Effector memory CD8-positive, alpha-beta T cell (primary cell): ENCODE measurements around the gene APIP.

Experiments
- ATAC-seq: fragments of 150-1000 bp; cut with Tn5 transposase; replicated peaks from 2 replicates; pipeline ENCODE4 v1.10.0; 2021; ENCODE audit warnings: mild to moderate bottlenecking, moderate library complexity
- DNase-seq, 3 experiments: peaks; one replicate each; pipeline ENCODE4 v3.0.0; 2021
- H3K27ac Mint-ChIP-seq, 2 donors: one replicate each; pipeline ENCODE4 v1.8.0; 2022; ENCODE audit warnings: mild to moderate bottlenecking in 2 of 2, mixed read lengths in 2 of 2, moderate library complexity in 2 of 2
- H3K27me3 Mint-ChIP-seq, 2 donors: one replicate each; pipeline ENCODE4 v1.8.0; 2022; ENCODE audit warnings: mixed read lengths in 2 of 2
- H3K36me3 Mint-ChIP-seq: one replicate; pipeline ENCODE4 v1.8.0; 2022; ENCODE audit warnings: mild to moderate bottlenecking, moderate library complexity, mixed read lengths; ENCODE audit not compliant: insufficient read depth
- H3K4me1 Mint-ChIP-seq, 2 donors: one replicate each; pipeline ENCODE4 v1.8.0; 2022; ENCODE audit warnings: low read depth in 2 of 2, mixed read lengths in 2 of 2
- H3K4me3 Mint-ChIP-seq, 2 donors: one replicate each; pipeline ENCODE4 v1.8.0; 2022; ENCODE audit warnings: mild to moderate bottlenecking in 2 of 2, mixed read lengths in 2 of 2, moderate library complexity in 2 of 2
- H3K9me3 Mint-ChIP-seq, 2 donors: one replicate each; pipeline ENCODE4 v1.8.0; 2022; ENCODE audit warnings: mixed read lengths in 2 of 2

Gene APIP

GRCh38 chr11:34938611-34939010, 22.4 kb upstream of the APIP start:
- no peak for DNase-seq
- H3K9me3 Mint-ChIP-seq, result no peaks in the 10 kb centered on the region
- H3K27ac Mint-ChIP-seq, result no peak overlapping the region
- H3K4me1 Mint-ChIP-seq, result peaks cover 16 to 33% of the 10 kb centered on the region in 2 donors
- ATAC-seq, result no peak
- no peak overlapping the region for H3K4me3 Mint-ChIP-seq
- H3K27me3 Mint-ChIP-seq, result no peaks in the 10 kb centered on the region
- H3K36me3 Mint-ChIP-seq, result peaks cover 4% of the 10 kb centered on the region

- no peaks in the 10 kb centered on the region for H3K9me3 Mint-ChIP-seq
- peak overlapping the region in 1 of 2 donors; percentile 24 for H3K4me3 Mint-ChIP-seq
- H3K36me3 Mint-ChIP-seq, result peaks cover 12% of the 10 kb centered on the region
- ATAC-seq (no peak), DNase-seq (no peak)
- no peaks in the 10 kb centered on the region for H3K27me3 Mint-ChIP-seq
- H3K27ac Mint-ChIP-seq, result peak overlapping the region in 1 of 2 donors; percentile 14
- H3K4me1 Mint-ChIP-seq, result peaks cover 16 to 27% of the 10 kb centered on the region in 2 donors
These were observed 20.9 kb upstream of the APIP start for GRCh38 chr11:34936945-34937629.

GRCh38 chr11:34929794-34930763, 13.9 kb upstream of the APIP start:
- H3K27ac Mint-ChIP-seq, result peak overlapping the region in 1 of 2 donors; percentile 26
- DNase-seq (no peak), ATAC-seq (no peak)
- no peaks in the 10 kb centered on the region for H3K9me3 Mint-ChIP-seq
- H3K4me3 Mint-ChIP-seq, result no peak overlapping the region
- H3K36me3 Mint-ChIP-seq, result peaks cover 13% of the 10 kb centered on the region
- peaks cover 0 to 15% of the 10 kb centered on the region in 2 donors for H3K4me1 Mint-ChIP-seq
- no peaks in the 10 kb centered on the region for H3K27me3 Mint-ChIP-seq

- Mint-ChIP-seq H3K27ac (no peak overlapping the region), H3K36me3 (peaks cover 10% of the 10 kb centered on the region), H3K27me3 (no peaks in the 10 kb centered on the region), H3K4me3 (no peak overlapping the region), H3K9me3 (no peaks in the 10 kb centered on the region), H3K4me1 (peaks cover 0 to 15% of the 10 kb centered on the region in 2 donors)
- DNase-seq (no peak), ATAC-seq (no peak)
These were observed 12.9 kb upstream of the APIP start for GRCh38 chr11:34928960-34929680.

GRCh38 chr11:34928268-34928959, 12.2 kb upstream of the APIP start:
- no peak for DNase-seq
- Mint-ChIP-seq H3K9me3 (no peaks in the 10 kb centered on the region), H3K27ac (no peak overlapping the region), H3K4me3 (no peak overlapping the region), H3K4me1 (peaks cover 0 to 15% of the 10 kb centered on the region in 2 donors), H3K27me3 (no peaks in the 10 kb centered on the region), H3K36me3 (peaks cover 9% of the 10 kb centered on the region)
- ATAC-seq, result no peak

GRCh38 chr11:34926831-34927132, 10.6 kb upstream of the APIP start:
- H3K9me3 Mint-ChIP-seq, result no peaks in the 10 kb centered on the region
- H3K4me3 Mint-ChIP-seq, result no peak overlapping the region

GRCh38 chr11:34926101-34926830, 10.1 kb upstream of the APIP start:
- peak; percentile 29 to 37 (median 33) for DNase-seq
- no peaks in the 10 kb centered on the region for H3K27me3 Mint-ChIP-seq
- no peak overlapping the region for H3K27ac Mint-ChIP-seq
- no peak overlapping the region for H3K4me3 Mint-ChIP-seq
- peak; percentile 69 for ATAC-seq
- H3K9me3 Mint-ChIP-seq, result no peaks in the 10 kb centered on the region
- H3K36me3 Mint-ChIP-seq, result no peaks in the 10 kb centered on the region
- H3K4me1 Mint-ChIP-seq, result peaks cover 0 to 15% of the 10 kb centered on the region in 2 donors

More at GRCh38 chr11:34926831-34927132, 10.6 kb upstream of the APIP start:
- H3K4me1 Mint-ChIP-seq, result peaks cover 0 to 15% of the 10 kb centered on the region in 2 donors
- H3K27ac Mint-ChIP-seq, result no peak overlapping the region
- H3K36me3 Mint-ChIP-seq, result no peaks in the 10 kb centered on the region
- H3K27me3 Mint-ChIP-seq, result no peaks in the 10 kb centered on the region
- DNase-seq (no peak), ATAC-seq (no peak)

GRCh38 chr11:34924714-34925113, 8.5 kb upstream of the APIP start:
- Mint-ChIP-seq H3K36me3 (no peaks in the 10 kb centered on the region), H3K27ac (no peak overlapping the region), H3K27me3 (no peaks in the 10 kb centered on the region), H3K9me3 (no peaks in the 10 kb centered on the region), H3K4me3 (no peak overlapping the region), H3K4me1 (peaks cover 0 to 11% of the 10 kb centered on the region in 2 donors)
- no peak for DNase-seq
- ATAC-seq, result no peak

- Mint-ChIP-seq H3K27me3 (no peaks in the 10 kb centered on the region), H3K4me1 (peaks cover 15 to 23% of the 10 kb centered on the region in 2 donors), H3K9me3 (no peaks in the 10 kb centered on the region), H3K36me3 (peaks cover 7% of the 10 kb centered on the region), H3K27ac (no peak overlapping the region), H3K4me3 (no peak overlapping the region)
- no peak for ATAC-seq
- no peak for DNase-seq
These were observed 5.0 kb upstream of the APIP start for GRCh38 chr11:34921156-34921555.

- no peaks in the 10 kb centered on the region for H3K27me3 Mint-ChIP-seq
- DNase-seq, result no peak
- H3K27ac Mint-ChIP-seq, result peak overlapping the region; percentile 95 to 99
- peaks cover 28 to 31% of the 10 kb centered on the region in 2 donors for H3K4me1 Mint-ChIP-seq
- peak overlapping the region; percentile 91 to 99 for H3K4me3 Mint-ChIP-seq
- ATAC-seq, result no peak
- no peaks in the 10 kb centered on the region for H3K9me3 Mint-ChIP-seq
- H3K36me3 Mint-ChIP-seq, result peaks cover 7% of the 10 kb centered on the region
These were observed 928 bp upstream of the APIP start for GRCh38 chr11:34916843-34917770.

- Mint-ChIP-seq H3K4me1 (peaks cover 27 to 28% of the 10 kb centered on the region in 2 donors), H3K36me3 (peaks cover 7% of the 10 kb centered on the region), H3K27ac (peak overlapping the region; percentile 95 to 99), H3K9me3 (no peaks in the 10 kb centered on the region), H3K27me3 (no peaks in the 10 kb centered on the region), H3K4me3 (peak overlapping the region; percentile 91 to 99)
- peak; percentile 3 for ATAC-seq
- DNase-seq, result no peak
These were observed 804 bp downstream of the APIP start for GRCh38 chr11:34915136-34916014.
